Gastrocnemius medialis (tissue), 4 donors: ENCODE results near the gene NKD1. TPM values are rescaled to one million over a fixed set of nuclear protein-coding genes. Genes with fewer than 3 reads are reported as not detected.

Experiments
- ATAC-seq, 2 donors: fragments of 150-250 bp; one replicate each; pipeline ENCODE4 v1.9.1; 2016
- DNase-seq, 2 donors: peaks; one replicate each; pipeline ENCODE4 v3.0.0-alpha.2; 2019
- H3K27ac ChIP-seq, 4 donors: fragments of 200-600 bp; sonication (generic); 1 replicate in 1 of 4; 2 replicates in 3 of 4; pipeline ENCODE4 v1.5.1; 2016 to 2018; ENCODE audit warnings: mild to moderate bottlenecking in 2 of 4, moderate library complexity in 1 of 4
- H3K27me3 ChIP-seq, 3 donors: fragments of 200-600 bp; sonication (generic) in 2 of 3; 1 replicate in 1 of 3; 2 replicates in 2 of 3; pipeline versions ENCODE4 v1.5.1 to v1.6.0; 2016 to 2019; ENCODE audit warnings: mild to moderate bottlenecking in 1 of 3, moderate library complexity in 1 of 3
- H3K36me3 ChIP-seq, 2 donors: fragments of 200-600 bp; sonication (generic) in 1 of 2; one replicate each; pipeline ENCODE4 v1.5.1; 2017 to 2018
- H3K4me1 ChIP-seq, 2 donors: fragments of 200-600 bp; sonication (generic) in 1 of 2; one replicate each; pipeline ENCODE4 v1.5.1; 2016 to 2017; ENCODE audit warnings: mild to moderate bottlenecking in 2 of 2
- H3K4me3 ChIP-seq, 4 donors: fragments of 200-600 bp; sonication (generic) in 3 of 4; 1 replicate in 1 of 4; 2 replicates in 3 of 4; pipeline ENCODE4 v1.5.1; 2016 to 2019; ENCODE audit warnings: mild to moderate bottlenecking in 2 of 4
- H3K9me3 ChIP-seq, 3 donors: fragments of 200-600 bp; sonication (generic) in 2 of 3; 1 replicate in 1 of 3; 2 replicates in 2 of 3; pipeline ENCODE4 v1.5.1; 2016 to 2019
- CTCF ChIP-seq, 5 experiments: fragments of 450-650 bp in 3 of 5; fragments of 200-600 bp in 2 of 5; sonication (generic) in 2 of 5; IDR thresholded peaks in 4 of 5; conservative IDR thresholded peaks in 1 of 5; 1 replicate in 4 of 5; 2 replicates in 1 of 5; pipeline ENCODE4 v1.5.1; 2016 to 2019; ENCODE audit warnings: antibody characterized with exemption in 5 of 5, mild to moderate bottlenecking in 3 of 5, moderate library complexity in 3 of 5
- POLR2A ChIP-seq, 2 donors: fragments of 450-650 bp; IDR thresholded peaks; one replicate each; pipeline ENCODE4 v1.6.1; 2017; ENCODE audit warnings: antibody characterized with exemption in 2 of 2, mild to moderate bottlenecking in 2 of 2, moderate library complexity in 2 of 2
- in situ Hi-C, 4 donors: fragments of 200-750 bp; cut with MboI; loops; one replicate each; pipeline versions ENCODE4 v1.15.0 to v1.8.0; 2017; ENCODE audit warnings: low sequenced_read_pairs in 4 of 4
- intact Hi-C: fragments of 100-400 bp; cut with DNase I; formaldehyde crosslinking; loops from one replicate; pipeline ENCODE4 v1.15.1; 2023; ENCODE audit warnings: low total_unique reads
- total RNA-seq, 4 donors: library from RNA; depleted of rRNA; stranded (reverse); fragments of >200 nt; gene quantifications; one replicate each; pipeline versions ENCODE4 v1.1.0 to v1.2.3, GENCODE V29; 2016

Gene NKD1
- total RNA-seq, 4 donors from 2014 or later, result 0.10 to 0.75 (median 0.19) TPM

- H3K27me3 ChIP-seq, result no peaks in the 10 kb centered on the region
- H3K27ac ChIP-seq, result no peak overlapping the region
- in situ Hi-C loops, result no loop called here
- DNase-seq (no peak), ATAC-seq (no peak)
- intact Hi-C loops, result no loop called here
- no peaks in the 10 kb centered on the region for H3K9me3 ChIP-seq
- no peaks in the 10 kb centered on the region for H3K4me1 ChIP-seq
- H3K36me3 ChIP-seq, result no peaks in the 10 kb centered on the region
- TF ChIP-seq CTCF (IDR thresholded peaks at IDR 0.05 in 4 of 5, conservative IDR thresholded peaks at IDR 0.05 in 1 of 5) (no peak), POLR2A (IDR thresholded peaks at IDR 0.05) (no peak)
- no peak overlapping the region for H3K4me3 ChIP-seq
Measured at GRCh38 chr16:50505714-50506542, 42.3 kb upstream of the NKD1 start.

GRCh38 chr16:50506543-50506937, 41.7 kb upstream of the NKD1 start:
- ATAC-seq, result no peak
- Histone ChIP-seq H3K9me3 (no peaks in the 10 kb centered on the region), H3K27ac (no peak overlapping the region), H3K4me3 (no peak overlapping the region), H3K4me1 (no peaks in the 10 kb centered on the region), H3K36me3 (no peaks in the 10 kb centered on the region), H3K27me3 (no peaks in the 10 kb centered on the region)
- no peak for TF ChIP-seq POLR2A (IDR thresholded peaks at IDR 0.05)
- TF ChIP-seq CTCF (IDR thresholded peaks at IDR 0.05 in 4 of 5, conservative IDR thresholded peaks at IDR 0.05 in 1 of 5), result no peak
- no peak for DNase-seq
- in situ Hi-C loops, result no loop called here
- intact Hi-C loops, result no loop called here

DNA sequence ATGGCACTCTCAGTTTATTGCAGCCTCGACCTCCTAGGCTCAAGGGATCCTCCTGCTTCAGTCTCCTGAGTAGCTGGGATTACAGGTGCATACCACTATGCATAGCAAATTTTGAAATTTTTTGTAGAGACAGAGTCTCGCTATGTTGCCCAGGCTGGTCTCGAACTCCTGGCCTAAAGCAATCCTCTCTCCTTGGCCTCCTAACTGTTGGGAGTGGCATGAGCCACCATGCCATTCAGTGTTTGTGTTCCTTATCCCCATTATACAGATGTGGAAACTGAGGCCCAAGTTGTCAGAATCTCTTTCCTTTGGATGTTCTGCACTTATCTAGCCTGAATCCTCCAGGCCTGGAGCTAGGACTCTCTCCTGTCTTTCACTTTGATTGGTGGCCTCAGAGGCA, 40.8 kb upstream of the NKD1 start:
- Histone ChIP-seq H3K27ac (no peak overlapping the region), H3K4me3 (no peak overlapping the region), H3K9me3 (no peaks in the 10 kb centered on the region), H3K27me3 (no peaks in the 10 kb centered on the region), H3K36me3 (no peaks in the 10 kb centered on the region), H3K4me1 (no peaks in the 10 kb centered on the region)
- intact Hi-C loops, result no loop called here
- in situ Hi-C loops, result no loop called here
- TF ChIP-seq POLR2A (IDR thresholded peaks at IDR 0.05), result no peak
- TF ChIP-seq CTCF (IDR thresholded peaks at IDR 0.05 in 4 of 5, conservative IDR thresholded peaks at IDR 0.05 in 1 of 5), result no peak
- ATAC-seq, result no peak
- no peak for DNase-seq

DNA sequence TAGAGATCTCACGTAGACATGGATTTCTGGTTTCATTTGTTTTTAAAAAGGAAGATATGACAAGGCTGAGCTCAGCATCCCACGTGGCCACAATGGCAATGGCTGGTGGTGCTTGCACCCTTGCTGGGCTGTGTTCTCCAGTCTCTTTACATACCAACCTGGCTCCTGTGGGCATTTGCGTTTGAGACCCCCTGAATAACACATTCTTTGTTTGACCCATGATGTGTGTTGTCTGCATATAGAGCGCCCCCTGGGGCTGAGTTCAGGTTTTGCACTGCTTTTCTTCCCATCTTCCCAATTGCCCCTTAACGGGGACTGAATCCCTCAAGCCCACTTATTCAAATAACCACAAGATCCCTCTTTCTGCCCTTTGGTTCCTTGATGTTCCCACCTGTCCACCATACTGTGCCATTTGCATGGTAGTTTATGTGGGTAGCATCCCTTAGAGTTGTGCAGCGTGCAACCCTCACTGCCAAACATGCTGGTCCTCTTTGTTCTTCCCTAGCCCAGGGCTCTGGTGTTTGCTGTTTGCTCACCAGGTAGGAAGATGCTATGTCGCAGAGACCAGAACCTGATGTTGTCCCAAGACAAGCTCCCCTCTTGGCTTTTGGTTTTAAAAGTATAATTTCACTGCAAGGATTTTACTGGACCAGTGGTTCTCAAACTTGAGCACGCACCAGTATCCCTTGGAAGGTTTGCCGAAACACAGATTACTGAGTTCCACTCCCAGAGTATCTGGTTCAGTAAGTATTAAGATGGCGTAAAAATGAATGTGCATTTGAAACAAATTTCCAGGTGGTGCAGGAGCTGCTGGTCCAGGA, 38.5 kb upstream of the NKD1 start:
- in situ Hi-C loops (no loop called here), intact Hi-C loops (no loop called here)
- DNase-seq, result no peak
- Histone ChIP-seq H3K4me1 (no peaks in the 10 kb centered on the region), H3K27me3 (no peaks in the 10 kb centered on the region), H3K9me3 (no peaks in the 10 kb centered on the region), H3K4me3 (no peak overlapping the region), H3K36me3 (no peaks in the 10 kb centered on the region), H3K27ac (no peak overlapping the region)
- TF ChIP-seq POLR2A (IDR thresholded peaks at IDR 0.05), result no peak
- TF ChIP-seq CTCF (IDR thresholded peaks at IDR 0.05 in 4 of 5, conservative IDR thresholded peaks at IDR 0.05 in 1 of 5), result no peak
- no peak for ATAC-seq
